Inflammatory macrophage treated with lipopolysaccharide for 1 hour (primary cell): ENCODE results near the gene DDX42.

ENCODE experiments used
- DNase-seq, 2 donors: peaks; one replicate each; pipeline ENCODE4 v3.0.0-alpha.2; 2020 to 2022

DDX42 gene

DNA sequence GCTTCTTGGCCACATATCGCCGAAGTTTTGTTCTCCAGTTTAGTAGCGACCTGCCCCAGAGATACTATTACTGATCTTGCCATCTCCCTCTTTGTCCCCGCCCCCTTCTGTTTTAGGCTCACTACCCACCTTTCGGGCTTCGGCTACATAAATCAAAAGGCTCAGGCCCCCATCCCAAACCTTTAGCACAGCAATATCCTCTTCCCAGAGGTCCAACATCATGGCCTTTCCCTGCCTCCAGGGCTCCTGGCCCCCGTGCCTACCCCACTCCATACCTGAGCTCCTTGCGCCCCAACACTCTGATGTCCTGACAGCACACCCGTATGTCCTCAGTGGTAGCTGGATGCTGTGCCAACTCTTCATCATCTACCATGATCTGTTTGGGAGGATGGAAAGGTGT is 50.4 kb downstream of the DDX42 start:
- no peak for DNase-seq

DNA sequence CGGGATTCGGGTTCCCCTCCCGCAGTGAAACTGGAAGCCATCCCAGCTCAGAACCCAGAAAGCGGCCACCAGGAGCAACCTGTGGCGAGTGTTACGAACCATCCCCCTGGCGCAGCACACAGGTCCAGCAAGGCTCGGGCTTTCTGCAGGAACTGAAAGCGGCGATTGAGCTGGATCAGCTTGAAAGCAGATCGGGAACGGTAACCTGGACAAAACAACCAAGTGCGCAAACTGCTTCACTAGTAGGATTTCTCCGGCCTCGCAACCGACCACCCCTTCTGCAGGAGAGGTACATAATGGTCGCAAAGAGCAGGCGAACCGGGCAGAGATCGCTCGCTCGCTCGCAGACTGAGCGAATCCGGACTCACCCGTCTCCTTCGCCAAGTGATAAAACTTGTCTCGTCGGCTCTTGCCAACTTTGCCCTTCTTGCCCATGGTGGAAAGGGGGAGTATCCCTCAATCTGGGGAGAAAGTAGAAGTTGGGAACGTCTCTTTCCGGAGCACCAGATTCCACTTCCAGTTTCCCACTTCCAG is 52.6 kb downstream of the DDX42 start:
- peak in 1 of 2 donors; percentile 3 for DNase-seq

DNA sequence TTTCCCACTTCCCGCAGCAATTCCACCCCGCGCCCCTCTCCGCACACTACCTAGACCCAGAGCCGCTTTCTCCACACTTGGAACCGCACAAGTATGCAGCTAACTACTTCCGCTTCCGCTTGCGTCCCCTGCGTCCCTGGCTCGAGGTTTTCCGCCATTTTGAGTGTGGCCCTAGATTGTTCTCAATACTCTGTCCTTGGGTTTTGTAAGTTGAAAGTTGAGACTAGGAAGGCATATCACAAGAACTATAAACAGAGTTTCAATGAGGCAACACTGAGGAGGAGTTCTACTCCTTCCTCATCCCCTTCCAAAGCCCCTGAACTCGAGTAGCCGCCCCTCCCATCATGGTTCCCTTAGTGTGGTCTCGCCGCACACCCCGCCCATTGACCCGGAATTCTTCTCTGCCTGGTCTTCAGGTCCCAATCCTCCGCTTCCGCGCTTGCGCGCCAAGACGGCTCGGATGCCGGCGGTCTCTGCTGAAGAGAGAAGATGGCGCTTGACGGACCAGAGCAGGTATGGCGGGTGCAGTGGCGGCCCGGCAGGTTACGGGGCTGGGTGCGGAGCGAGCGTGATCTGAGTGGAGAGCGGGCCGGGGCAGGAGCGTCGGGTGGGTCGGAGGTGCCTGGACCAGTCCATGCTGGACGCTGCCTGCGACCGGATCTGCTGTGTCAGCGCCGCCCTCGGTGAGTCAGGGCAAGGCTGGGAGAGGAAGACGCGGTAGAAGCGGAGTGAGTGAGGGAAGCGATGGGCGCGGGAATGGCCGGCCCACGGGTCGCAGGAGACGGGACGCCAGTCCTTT is 53.2 kb downstream of the DDX42 start, which contains the start of the genes FTSJ3 and PSMC5:
FTSJ3 (minus strand) TSS at position 662 of the 799 bp plus-strand sequence. CDS start 761 bp downstream, outside the sequence.
PSMC5 (plus strand) TSS at position 430 of the 799 bp plus-strand sequence; CDS start at position 490, 60 bp downstream.
- peak; percentile 93 for DNase-seq

DNA sequence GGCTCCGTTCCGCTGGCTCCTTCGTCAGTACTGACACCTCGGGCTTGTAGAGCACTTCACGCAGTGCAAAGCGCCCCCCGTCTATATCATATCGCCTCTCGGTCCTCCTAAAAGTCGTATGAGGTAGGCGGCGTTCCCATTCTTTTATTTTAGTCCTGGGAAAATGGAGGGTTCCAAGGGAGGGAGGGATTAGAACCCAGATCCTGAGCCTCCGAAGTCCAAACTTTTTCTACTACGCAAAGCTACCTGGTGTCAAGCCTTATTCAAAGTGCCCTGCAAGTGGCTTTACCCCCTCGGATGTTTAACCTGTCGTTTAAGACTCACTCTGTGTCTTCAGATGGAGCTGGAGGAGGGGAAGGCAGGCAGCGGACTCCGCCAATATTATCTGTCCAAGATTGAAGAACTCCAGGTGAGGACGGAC is 53.8 kb downstream of the DDX42 start:
- peak in 1 of 2 donors; percentile 2 for DNase-seq

DNA sequence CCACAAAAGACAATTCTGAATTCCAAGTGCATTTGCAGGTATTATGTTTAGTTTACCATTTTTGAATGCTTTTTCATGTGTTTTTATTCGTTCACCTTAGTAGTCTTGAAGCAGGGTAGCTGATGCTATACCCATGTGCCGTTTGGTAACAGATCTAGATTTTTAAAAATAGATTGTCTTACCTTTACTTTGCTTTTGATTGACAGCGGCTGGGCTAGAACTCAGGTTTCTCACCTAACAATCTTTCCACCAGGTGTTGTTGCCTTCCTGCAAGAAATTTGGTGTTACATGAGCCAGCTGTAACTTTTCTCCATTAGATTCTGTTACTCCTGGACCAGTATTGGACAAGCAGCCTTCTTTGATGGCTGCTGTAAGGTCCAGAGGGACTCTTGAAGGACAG is 55.0 kb downstream of the DDX42 start:
- DNase-seq = no peak

DNA sequence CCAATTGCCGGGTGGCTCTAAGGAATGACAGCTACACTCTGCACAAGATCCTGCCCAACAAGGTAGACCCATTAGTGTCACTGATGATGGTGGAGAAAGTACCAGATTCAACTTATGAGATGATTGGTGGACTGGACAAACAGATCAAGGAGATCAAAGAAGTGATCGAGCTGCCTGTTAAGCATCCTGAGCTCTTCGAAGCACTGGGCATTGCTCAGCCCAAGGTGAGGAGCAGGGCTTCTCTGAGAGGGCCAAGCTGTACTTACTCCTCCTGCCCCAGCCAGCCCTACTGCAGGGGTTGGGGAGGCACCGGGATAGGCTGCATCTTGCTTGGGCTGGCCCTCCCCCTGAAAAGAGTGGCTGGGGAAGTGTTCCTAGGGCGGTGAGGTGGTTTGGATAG is 56.3 kb downstream of the DDX42 start:
- DNase-seq = no peak

DNA sequence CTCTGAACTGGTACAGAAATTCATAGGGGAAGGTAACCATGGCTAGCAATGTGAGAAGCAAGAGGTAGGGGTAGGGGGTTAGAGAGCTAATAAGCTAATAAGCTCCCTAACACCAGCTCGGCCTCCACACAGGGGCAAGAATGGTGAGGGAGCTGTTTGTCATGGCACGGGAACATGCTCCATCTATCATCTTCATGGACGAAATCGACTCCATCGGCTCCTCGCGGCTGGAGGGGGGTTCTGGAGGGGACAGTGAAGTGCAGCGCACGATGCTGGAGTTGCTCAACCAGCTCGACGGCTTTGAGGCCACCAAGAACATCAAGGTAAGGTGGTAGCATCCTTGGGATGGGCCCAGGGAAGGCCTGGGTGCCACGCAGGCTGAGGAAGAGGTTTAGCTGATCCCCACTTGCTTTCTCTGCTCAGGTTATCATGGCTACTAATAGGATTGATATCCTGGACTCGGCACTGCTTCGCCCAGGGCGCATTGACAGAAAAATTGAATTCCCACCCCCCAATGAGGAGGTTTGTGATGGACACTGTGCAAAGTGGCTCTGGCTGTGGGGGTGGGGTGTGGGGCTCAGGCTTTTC is 57.0 kb downstream of the DDX42 start:
- no peak for DNase-seq

DNA sequence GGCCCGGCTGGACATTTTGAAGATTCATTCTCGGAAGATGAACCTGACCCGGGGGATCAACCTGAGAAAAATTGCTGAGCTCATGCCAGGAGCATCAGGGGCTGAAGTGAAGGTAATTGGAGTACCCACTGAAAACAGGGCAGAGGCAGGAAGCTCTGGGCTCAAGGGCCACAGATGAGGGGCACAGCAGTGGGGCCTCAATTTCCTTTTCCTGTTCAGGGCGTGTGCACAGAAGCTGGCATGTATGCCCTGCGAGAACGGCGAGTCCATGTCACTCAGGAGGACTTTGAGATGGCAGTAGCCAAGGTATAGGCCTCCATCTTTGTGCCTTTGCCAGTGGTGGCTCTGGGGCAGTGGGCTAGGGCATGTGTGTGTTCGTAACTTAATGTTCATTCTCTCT is 57.5 kb downstream of the DDX42 start:
- no peak for DNase-seq

DNA sequence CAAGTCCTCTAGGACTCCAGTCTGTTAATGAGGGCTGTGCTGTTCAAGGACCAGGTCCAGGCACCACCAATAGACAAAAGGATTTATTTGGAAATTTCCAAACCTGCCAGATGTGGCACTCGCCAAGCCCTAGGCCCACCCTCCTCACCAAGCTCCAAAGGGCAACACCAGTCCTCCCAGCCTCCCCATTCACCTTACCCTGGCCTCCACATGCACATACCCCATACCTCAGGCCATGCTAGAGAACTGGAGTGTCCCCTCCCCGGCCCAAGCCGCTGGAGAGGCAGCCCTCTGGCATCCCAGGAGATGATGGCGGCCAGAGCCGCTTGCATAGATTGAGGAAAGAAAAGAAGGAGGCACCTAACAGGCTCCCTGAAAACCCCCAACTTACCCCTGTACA is 58.0 kb downstream of the DDX42 start:
- DNase-seq = no peak

DNA sequence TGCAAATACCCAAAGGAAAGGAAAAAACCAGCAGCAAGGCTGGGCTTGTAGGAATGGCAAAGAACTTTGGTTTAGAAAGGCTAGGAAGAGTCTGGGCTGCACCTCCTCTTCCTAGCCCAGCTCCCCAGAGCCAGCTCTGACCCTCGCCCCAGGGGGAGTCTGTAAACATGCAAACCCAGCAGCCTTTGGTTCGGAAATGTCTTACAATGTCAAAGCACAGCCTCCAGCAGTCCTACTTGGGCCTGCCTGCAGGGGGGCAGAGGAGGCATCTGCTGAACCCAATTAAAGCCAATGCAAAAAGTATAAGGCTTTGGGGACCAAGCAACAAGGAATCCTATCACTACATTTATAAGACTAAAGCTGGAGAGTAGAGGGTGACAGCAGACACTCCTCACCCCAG is 58.5 kb downstream of the DDX42 start:
- DNase-seq = no peak

DNA sequence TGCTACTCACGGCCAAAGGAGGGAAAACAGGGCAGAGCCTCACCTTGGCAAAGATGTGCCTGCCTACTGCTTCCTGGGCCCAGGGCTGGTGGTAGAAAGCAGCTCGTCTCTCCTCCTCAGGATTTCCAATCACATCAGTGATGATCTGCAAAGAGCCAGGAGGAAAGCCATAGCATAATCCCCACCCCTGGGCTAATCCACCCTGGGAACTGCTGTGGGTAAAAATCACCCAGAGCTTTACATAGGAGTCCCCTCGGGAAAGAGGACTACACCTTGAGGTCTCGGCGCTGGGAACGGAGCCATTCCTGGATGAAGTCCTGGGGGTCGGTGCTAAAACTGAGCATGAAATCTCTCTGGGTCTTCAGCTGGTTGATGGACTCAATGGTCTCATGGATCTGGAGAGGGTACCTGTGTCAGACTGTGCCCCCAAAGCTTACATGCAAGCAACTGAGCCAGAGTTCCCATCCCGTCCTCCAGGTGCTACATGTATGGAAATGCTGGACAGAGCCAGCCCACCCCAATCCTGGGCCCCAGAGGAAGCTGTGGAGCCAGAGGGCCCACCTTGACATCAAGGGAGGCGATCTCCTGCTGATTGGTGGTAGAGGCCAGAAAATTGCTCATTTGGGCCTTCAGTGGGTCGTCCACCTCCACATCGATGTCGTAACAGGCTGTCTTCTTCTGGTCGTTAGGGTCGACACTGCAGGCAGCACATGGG is 59.2 kb downstream of the DDX42 start:
- DNase-seq = no peak

DNA sequence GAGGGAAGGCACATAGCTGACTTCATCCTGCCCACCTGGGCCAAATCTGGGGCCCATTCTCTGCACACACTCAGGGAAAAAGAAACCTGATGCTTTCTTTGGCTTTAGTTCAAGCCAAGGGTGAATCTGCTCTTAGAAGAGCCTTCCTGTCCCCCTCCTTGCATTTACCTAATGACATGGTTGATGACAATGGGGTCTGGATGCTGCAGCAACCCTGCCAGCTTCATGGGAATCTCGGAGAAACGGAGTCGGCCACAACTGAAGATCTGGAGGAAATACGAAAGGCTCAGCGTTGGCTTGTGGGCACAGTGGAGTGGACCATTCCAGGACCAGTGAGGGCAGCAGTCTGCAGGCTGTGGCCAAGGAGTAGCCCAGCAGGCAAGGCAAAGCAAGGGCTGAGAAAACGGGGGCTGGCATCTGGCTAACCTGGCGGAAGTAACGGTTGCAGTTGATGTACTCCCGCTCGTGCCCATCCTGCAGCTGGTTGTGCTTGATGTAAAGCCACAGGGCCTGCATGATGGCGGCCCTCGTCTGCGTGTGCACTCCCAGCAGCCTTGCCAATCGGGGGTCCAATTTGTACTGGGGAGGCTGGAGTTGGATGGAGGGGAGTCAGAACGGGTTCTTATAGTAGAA is 59.9 kb downstream of the DDX42 start:
- DNase-seq = no peak

DNA sequence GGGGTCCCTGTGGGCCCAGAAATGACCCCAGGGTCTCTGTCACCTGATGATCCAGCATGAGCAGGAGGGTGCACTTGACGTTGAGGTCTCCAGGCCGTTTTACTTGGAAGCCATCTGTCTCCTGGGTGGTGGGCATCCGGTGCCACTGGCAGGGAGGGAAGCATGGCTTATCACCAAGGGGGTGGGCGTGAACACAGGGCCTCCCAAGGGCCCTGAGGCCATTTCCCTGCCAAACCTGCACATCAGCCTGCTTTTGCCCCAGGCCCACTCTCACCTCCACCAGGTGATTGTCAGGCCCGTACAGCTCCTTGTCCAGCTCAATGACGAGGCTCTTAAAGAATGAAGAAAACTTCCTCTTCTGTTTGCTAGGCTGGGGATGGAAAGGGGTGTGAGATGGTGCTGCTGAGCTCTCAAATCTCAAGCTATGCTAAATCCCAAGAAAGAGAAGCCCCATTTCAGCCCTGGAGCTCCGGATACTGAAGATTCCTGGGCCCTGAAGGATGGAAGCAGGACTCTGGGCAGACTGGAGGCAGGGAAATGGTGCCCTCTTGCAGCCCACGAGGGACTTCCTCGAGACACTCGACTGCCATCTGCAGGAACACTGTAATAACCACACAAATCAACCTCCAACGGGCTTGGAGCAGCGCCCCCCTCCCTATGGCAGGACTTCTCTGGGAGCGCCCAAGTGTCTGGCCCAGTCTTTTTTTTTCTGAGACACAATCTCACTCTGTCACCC is 60.6 kb downstream of the DDX42 start:
- DNase-seq = peak; percentile 62 to 70

DNA sequence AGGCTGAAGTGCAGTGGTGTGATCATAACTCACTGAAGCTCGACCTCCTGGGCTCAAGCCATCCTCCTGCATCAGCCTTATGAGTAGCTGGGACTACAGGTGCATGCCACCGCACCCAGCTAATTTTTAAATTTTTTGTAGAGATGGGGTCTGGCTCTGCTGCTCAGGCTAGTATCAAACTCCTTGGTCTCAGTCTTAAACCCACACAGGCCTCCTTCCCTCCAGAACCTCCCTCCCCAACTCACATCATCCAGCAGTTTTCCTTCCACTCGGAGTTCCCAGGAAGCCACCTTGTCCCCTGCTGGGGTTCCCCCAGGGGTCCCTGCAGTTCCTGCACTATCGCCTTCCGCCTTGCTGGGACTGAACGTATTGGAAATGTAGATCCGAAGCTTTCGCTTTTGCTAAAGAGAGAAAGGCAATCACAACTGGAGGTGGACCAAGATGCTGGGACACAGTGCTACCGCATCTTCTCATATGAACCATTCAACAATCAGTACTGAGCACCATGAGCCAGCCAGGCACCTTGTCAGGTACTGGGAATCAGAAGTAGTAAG is 61.3 kb downstream of the DDX42 start:
- no peak for DNase-seq

DNA sequence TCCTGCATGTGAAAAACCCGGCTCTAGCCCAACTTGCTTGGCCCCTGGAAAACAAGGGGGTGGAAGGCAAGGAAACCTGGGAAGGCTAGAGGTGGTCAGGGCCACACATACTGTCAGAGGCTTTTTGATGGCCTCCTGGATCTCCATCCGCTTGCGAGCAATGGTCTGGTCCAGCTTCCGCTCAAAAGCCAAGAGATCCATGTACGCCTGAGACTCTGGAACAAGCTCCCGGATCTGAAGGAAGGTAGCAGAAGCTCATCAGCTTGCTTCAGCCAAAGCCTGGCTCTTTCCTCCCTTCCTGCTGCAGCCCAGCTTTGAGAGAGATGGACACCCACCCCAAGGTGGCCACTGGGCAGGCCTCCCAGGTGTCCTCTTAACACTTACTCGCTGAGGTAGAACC is 62.8 kb downstream of the DDX42 start:
- no peak for DNase-seq

DNA sequence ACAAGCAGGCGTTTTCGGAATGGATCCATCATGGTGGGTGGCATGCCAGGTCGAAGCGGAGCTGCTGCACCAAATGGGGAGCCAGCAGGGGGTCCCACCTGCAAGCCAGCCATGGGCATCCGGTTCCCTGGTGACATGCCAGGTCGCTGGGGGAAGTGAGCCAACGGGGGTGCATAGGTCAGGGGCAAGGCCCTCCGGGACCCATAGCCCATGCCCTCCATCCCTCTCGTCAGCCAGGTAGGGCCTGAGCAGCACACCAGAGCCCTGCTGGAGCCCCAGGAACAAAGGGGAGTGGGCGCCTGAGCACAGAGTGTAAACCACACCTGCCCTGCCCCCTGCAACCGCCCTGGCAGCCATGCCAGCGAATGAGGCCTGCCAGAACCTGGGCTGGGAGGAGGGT is 63.5 kb downstream of the DDX42 start:
- DNase-seq = no peak

DNA sequence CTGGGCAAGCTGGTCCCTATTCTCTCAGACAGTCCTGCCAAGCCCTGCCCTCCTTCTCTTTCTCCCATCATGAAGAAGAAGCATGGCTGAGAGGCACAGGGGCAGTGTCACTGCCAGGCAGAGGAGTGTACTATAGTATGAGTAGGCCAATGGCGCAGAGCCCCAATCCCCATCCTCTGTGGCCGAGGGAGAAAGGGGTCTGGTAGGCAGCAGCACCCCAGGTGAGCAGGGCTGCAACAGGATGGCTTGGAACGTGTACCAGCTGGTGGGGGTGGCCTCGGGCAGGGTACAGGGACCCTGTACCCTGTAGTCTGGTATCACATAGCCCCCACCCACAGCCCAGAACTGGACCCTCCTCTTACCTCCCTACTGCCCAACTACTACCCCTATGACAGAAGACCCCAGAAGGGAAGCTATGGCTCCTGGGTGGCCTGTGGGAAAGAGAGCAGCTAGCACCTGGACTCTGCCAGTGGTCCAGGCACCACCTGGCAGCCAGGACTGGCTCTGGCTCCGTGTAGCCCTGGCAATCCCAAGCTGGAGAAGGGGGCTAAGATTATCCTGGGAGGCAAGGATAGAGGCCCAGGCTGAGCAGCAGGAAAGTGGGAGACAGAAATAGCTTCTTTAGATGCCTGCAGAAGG is 64.1 kb downstream of the DDX42 start:
- no peak for DNase-seq

DNA sequence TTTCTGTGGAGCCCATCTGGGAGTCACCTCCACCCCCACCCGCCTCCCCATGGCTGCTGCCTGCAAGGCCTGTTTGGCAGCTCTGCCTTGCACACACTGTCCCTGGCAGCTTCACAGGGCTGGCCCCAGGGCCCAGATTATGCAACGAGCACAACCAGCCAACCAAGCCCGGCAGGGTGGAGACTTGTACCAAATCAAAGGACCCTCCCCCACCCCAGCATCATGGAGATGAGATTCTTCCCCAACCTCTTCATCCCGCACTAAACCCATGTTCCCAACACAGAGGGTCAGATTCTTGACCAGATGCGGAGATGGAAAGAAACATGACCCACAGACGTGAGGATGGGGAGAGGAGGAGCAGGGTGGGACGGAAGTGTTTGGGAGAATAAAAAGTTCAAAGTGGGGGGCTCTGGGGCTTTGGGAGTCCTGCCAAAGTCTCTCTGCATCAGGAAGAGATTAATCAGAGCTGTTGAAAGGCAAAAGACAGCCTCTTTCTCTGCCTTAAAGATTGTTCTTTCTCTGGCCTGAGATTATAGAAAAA is 64.7 kb downstream of the DDX42 start:
- DNase-seq = no peak

DNA sequence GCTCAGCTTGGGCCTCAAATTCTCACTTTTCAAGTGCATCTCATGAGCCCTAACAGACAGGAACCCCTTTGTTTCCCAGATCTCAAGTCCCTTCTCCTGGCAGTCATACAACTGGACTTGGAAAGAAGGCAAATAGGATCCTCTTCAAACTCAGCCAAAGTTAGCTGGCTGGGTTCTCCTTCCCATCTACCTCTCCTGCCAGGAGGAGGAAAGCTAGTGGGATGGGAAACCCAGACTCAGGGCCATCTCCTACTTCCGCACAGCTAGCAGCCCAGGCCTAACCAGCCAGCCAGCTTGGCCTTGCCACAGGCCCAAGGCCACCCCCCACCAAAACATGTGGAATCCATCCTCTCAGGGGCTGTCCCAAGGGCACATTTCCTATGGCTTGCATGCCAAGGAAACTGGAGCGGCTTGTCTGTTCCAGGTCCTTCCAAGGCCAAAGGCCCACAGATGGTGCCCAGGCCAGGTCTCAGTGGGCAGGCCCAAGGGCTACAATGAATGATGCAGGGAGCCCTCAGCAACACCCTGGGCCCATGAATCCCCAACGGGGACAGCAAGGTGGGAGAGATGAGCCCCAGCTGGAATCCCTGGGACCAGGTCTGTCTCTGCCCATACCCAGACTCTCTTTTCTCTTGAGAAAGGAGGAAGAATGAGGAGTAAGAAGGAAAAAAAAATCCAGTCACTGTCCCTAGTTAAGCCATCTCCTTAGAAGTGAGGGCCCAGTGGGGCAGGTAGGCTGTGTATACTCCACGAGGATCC is 66.8 kb downstream of the DDX42 start:
- peak in 1 of 2 donors; percentile 3 for DNase-seq
